Fibroblast of the aortic adventitia (primary cell): ENCODE data around the gene ROR1. TPM values are rescaled to one million over a fixed set of nuclear protein-coding genes. Genes with fewer than 3 reads are reported as not detected.

ENCODE experiments used
- DNase-seq: peaks from one replicate; pipeline ENCODE4 v3.0.0-alpha.2; 2010; ENCODE audit warnings: low read depth
- H3K4me3 ChIP-seq: 2 replicates; pipeline ENCODE4 v1.5.1; 2011; ENCODE audit warnings: low read depth, mild to moderate bottlenecking, control low read depth, low read length, moderate library complexity
- total RNA-seq: library from RNA; depleted of rRNA; stranded (reverse); fragments of >200 nt; gene quantifications from 2 replicates; pipeline ENCODE4 v1.2.3, GENCODE V29; 2012; ENCODE audit warnings: low replicate concordance
- TF ChIP-seq, protein P1 (sequence below): IDR thresholded peaks from 2 replicates; pipeline ENCODE4 v1.5.1; 2011; ENCODE audit warnings: mild to moderate bottlenecking, low read length, control low read depth, inconsistent platforms; ENCODE audit not compliant: insufficient read depth

ROR1 gene
- total RNA-seq, 1 donor = 18.8 TPM

GRCh38 chr1:63967901-63968300 is 194.1 kb downstream of the ROR1 start:
- TF ChIP-seq, protein P1, sequence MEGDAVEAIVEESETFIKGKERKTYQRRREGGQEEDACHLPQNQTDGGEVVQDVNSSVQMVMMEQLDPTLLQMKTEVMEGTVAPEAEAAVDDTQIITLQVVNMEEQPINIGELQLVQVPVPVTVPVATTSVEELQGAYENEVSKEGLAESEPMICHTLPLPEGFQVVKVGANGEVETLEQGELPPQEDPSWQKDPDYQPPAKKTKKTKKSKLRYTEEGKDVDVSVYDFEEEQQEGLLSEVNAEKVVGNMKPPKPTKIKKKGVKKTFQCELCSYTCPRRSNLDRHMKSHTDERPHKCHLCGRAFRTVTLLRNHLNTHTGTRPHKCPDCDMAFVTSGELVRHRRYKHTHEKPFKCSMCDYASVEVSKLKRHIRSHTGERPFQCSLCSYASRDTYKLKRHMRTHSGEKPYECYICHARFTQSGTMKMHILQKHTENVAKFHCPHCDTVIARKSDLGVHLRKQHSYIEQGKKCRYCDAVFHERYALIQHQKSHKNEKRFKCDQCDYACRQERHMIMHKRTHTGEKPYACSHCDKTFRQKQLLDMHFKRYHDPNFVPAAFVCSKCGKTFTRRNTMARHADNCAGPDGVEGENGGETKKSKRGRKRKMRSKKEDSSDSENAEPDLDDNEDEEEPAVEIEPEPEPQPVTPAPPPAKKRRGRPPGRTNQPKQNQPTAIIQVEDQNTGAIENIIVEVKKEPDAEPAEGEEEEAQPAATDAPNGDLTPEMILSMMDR = no peak
- no peak overlapping the region for H3K4me3 ChIP-seq
- peak; percentile 45 for DNase-seq

DNA sequence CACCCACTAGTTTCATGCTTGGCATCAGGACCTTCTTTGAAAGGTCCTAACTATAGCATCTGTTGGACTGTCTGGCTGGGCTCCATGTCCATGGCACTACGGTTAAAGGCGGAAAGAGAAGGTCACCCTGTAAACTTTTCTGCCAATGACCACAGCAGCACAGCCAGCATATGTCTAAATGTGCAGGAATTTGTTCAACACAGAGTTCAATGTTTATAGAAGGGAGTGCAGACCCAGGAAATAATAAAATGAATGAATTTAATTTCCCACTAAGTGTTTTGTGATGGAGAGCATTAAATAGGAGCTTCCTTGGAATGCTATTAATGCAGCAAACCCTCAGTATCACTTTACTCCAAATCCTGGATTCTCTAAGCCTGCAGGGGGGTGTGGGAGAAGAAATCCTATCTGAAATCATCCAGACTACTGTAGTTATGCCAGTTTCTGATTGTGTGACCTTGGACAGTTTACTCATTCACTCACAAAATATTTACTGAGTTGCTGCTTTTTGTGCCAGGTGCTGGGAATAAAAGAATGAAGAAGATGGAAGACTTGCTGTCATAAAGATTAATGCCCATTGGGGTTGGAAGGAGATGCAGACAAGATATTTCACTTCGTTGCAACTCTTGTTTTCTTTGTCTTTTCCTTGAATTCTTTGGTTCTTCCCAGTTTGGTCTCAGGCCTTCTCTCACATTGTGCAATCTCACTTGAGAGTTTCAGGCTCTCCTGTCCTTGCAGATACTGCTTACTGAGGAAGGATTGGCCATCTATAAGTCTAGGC is 195.0 kb downstream of the ROR1 start:
- no peak overlapping the region for H3K4me3 ChIP-seq
- TF ChIP-seq, protein P1 = no peak
- DNase-seq = peak; percentile 75

- TF ChIP-seq, protein P1 = no peak
- no peak for DNase-seq
- H3K4me3 ChIP-seq = no peak overlapping the region
Observed at GRCh38 chr1:63969441-63969901, 195.7 kb downstream of the ROR1 start.

GRCh38 chr1:63971557-63971956 is 197.7 kb downstream of the ROR1 start:
- no peak for DNase-seq
- H3K4me3 ChIP-seq = no peak overlapping the region
- TF ChIP-seq, protein P1 = no peak

- TF ChIP-seq, protein P1 = no peak
- no peak overlapping the region for H3K4me3 ChIP-seq
- DNase-seq = no peak
Observed at GRCh38 chr1:63973005-63973419, 199.2 kb downstream of the ROR1 start.

DNA sequence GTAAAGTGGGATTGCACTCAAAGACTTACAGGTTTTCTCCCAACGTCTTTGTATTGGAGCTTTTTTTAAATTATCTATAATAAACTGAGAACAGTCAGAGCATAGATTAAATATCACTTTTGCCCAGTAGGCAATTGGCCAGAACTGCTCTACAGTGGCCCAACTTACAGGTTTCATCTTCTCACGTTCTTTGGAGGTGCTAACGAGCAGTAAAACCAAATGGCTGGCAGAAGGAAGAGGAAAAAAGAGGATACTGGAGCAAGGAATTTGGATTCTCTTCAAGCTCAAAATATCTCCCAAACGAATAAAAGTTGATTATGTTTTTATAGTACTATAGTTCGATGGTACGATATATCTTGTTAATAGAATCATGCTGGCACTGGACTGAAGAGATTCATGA is 201.1 kb downstream of the ROR1 start:
- no peak for DNase-seq
- TF ChIP-seq, protein P1 = no peak
- no peak overlapping the region for H3K4me3 ChIP-seq
